Coronary artery (tissue), 2 donors: ENCODE results near the gene ZNF641.

Experiments
- DNase-seq: peaks from one replicate; pipeline ENCODE4 v3.0.0-alpha.2; 2017; ENCODE audit warnings: low spot score
- H3K27ac ChIP-seq, 2 donors: fragments of 200-600 bp; sonication (generic); one replicate each; pipeline ENCODE4 v1.5.1; 2016 to 2019
- H3K4me3 ChIP-seq: fragments of 200-600 bp; sonication (generic); 2 replicates; pipeline ENCODE4 v1.5.1; 2016; ENCODE audit warnings: mild to moderate bottlenecking, moderate library complexity
- CTCF ChIP-seq: fragments of 200-600 bp; sonication (generic); IDR thresholded peaks from one replicate; pipeline ENCODE4 v1.5.1; 2019; ENCODE audit warnings: antibody characterized with exemption

The ZNF641 gene

GRCh38 chr12:48288387-48289268 is 62.1 kb downstream of the ZNF641 start:
- no peak for DNase-seq
- no peak for TF ChIP-seq CTCF
- Histone ChIP-seq H3K4me3 (no peak overlapping the region), H3K27ac (no peak overlapping the region)
